Type B pancreatic cell (in vitro differentiated cells): ENCODE results near the gene EDARADD. TPM values are rescaled to one million over a fixed set of nuclear protein-coding genes. Genes with fewer than 3 reads are reported as not detected.

Experiments
- DNase-seq: peaks from one replicate; pipeline ENCODE4 v3.0.0; 2021; ENCODE audit warnings: mixed read lengths; ENCODE audit not compliant: unreplicated experiment; ENCODE audit errors: extremely low spot score
- H3K27ac Mint-ChIP-seq: 2 replicates; pipeline ENCODE4 v1.8.0; 2021; ENCODE audit warnings: mild to moderate bottlenecking, mixed read lengths
- H3K27me3 Mint-ChIP-seq: 2 replicates; pipeline ENCODE4 v1.8.0; 2021; ENCODE audit warnings: mixed read lengths
- H3K36me3 Mint-ChIP-seq: 2 replicates; pipeline ENCODE4 v1.8.0; 2021; ENCODE audit warnings: mixed read lengths
- H3K4me1 Mint-ChIP-seq: one replicate; pipeline ENCODE4 v1.8.0; 2021; ENCODE audit warnings: mixed read lengths; ENCODE audit not compliant: unreplicated experiment
- H3K4me3 Mint-ChIP-seq: 2 replicates; pipeline ENCODE4 v1.8.0; 2021; ENCODE audit warnings: mild to moderate bottlenecking, mixed read lengths
- H3K9me3 Mint-ChIP-seq: 2 replicates; pipeline ENCODE4 v1.8.0; 2021; ENCODE audit warnings: mixed read lengths
- CTCF ChIP-seq: fragments of 200-600 bp; sonication (generic); conservative IDR thresholded peaks from 2 replicates; pipeline ENCODE4 v1.5.0; 2021; ENCODE audit warnings: antibody characterized with exemption, mild to moderate bottlenecking
- total RNA-seq: library from RNA; stranded (reverse); gene quantifications from 2 replicates; pipeline ENCODE4 v1.2.1, GENCODE V29; 2021; ENCODE audit warnings: low replicate concordance

The EDARADD gene
- total RNA-seq, 1 donor from 2014 or later = 14.8 TPM

DNA sequence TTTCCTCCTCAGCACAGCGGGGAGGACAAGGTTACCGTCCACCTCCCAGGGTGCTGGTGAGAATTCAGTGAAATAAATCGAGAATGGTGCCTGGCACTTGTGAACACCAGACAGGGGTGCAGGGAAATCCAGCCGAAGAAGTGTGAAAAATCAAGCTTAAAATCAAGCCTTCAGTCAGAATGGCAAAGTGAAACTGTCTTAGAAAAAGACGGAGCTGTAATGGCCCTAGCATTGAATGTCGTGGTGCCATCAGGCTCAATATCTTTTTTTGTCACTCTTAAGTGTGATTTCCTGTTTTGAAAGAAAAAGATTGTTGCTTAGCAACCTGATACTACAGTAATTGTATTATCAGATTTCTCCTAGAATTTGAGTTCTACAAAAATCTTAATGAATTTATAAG is 22.1 kb downstream of the EDARADD start:
- no peak overlapping the region for H3K27ac Mint-ChIP-seq
- DNase-seq = no peak
- no peak for TF ChIP-seq CTCF
- no peaks in the 10 kb centered on the region for H3K9me3 Mint-ChIP-seq
- no peaks in the 10 kb centered on the region for H3K27me3 Mint-ChIP-seq
- H3K36me3 Mint-ChIP-seq = peaks cover 9% of the 10 kb centered on the region
- H3K4me3 Mint-ChIP-seq = no peak overlapping the region
- H3K4me1 Mint-ChIP-seq = peaks cover 14% of the 10 kb centered on the region

DNA sequence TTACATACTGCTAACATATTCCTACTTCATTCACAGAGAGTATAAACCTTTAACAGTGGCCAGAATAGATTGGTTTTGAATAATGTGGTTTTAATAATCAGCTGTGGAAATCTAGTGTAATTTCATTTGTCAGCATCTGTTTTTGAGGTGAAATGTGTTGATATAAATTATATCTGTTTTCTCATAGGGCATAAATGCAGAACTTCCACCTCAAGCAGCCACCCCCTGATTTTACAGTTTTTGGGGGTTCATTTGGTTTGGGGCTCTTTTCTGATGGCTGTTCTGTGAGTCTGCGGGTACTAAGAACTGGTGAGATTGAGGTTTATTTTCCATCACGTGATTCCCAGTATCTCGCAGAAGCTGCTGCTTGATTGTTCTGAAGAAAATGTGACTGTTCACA is 23.2 kb downstream of the EDARADD start:
- no peaks in the 10 kb centered on the region for H3K9me3 Mint-ChIP-seq
- peaks cover 11% of the 10 kb centered on the region for H3K4me1 Mint-ChIP-seq
- no peak overlapping the region for H3K4me3 Mint-ChIP-seq
- no peak overlapping the region for H3K27ac Mint-ChIP-seq
- no peak for DNase-seq
- no peak for TF ChIP-seq CTCF
- peaks cover 3% of the 10 kb centered on the region for H3K36me3 Mint-ChIP-seq
- no peaks in the 10 kb centered on the region for H3K27me3 Mint-ChIP-seq

GRCh38 chr1:236419502-236419901 is 25.4 kb downstream of the EDARADD start:
- no peaks in the 10 kb centered on the region for H3K9me3 Mint-ChIP-seq
- H3K4me3 Mint-ChIP-seq = no peak overlapping the region
- no peaks in the 10 kb centered on the region for H3K4me1 Mint-ChIP-seq
- no peak for DNase-seq
- H3K27ac Mint-ChIP-seq = no peak overlapping the region
- no peak for TF ChIP-seq CTCF
- peaks cover 6% of the 10 kb centered on the region for H3K36me3 Mint-ChIP-seq
- H3K27me3 Mint-ChIP-seq = no peaks in the 10 kb centered on the region

DNA sequence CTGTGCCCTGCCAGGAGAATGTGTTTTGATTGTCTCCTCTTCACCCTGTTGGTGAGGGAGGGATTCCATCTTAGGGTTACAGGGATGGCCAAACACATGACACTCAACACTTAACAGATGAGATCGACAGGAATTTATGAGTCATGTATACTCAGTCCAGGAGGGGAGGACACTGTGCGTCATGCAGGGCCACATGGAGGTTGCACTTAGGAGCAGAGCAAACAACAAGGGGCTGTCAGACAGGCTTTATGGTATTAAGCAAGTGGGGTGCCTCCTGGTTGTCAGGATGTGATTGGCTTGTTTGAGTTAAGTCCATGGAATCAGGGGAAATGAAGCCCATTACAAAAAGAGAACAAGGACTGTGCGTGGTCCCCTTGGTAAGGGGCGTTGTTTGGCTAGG is 26.9 kb downstream of the EDARADD start:
- H3K4me1 Mint-ChIP-seq = peaks cover under 1% of the 10 kb centered on the region
- no peaks in the 10 kb centered on the region for H3K9me3 Mint-ChIP-seq
- H3K4me3 Mint-ChIP-seq = no peak overlapping the region
- peaks cover 8% of the 10 kb centered on the region for H3K36me3 Mint-ChIP-seq
- H3K27me3 Mint-ChIP-seq = no peaks in the 10 kb centered on the region
- DNase-seq = no peak
- TF ChIP-seq CTCF = no peak
- H3K27ac Mint-ChIP-seq = no peak overlapping the region

- Mint-ChIP-seq H3K27me3 (no peaks in the 10 kb centered on the region), H3K27ac (no peak overlapping the region), H3K4me1 (peaks cover 5% of the 10 kb centered on the region), H3K4me3 (no peak overlapping the region), H3K36me3 (peaks cover 12% of the 10 kb centered on the region), H3K9me3 (no peaks in the 10 kb centered on the region)
- no peak for TF ChIP-seq CTCF
- no peak for DNase-seq
Observed at GRCh38 chr1:236421850-236422516, 27.9 kb downstream of the EDARADD start.

DNA sequence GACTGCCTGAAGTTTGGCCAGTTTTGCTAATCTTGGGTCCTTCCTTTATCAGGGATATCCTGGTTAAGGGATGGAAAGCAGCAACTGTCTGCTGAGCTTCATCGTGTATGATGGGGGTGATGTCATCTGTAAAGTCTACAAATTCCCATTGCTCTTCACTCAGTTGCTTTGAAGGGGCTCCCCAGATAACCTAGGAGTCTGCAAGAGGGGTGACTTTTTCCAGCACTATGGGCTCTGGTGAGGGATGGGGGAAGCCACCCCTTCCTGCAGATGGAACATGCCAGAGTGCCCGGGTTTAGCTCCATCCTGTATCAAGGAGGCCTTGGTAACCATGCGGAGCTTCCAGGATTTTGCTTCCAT is 28.4 kb downstream of the EDARADD start:
- TF ChIP-seq CTCF = no peak
- Mint-ChIP-seq H3K27ac (no peak overlapping the region), H3K9me3 (no peaks in the 10 kb centered on the region), H3K36me3 (peaks cover 12% of the 10 kb centered on the region), H3K27me3 (no peaks in the 10 kb centered on the region), H3K4me1 (peaks cover 5% of the 10 kb centered on the region), H3K4me3 (no peak overlapping the region)
- DNase-seq = no peak
